Spleen (tissue), 7 donors: ENCODE results near the gene TRMO.
A peak's percentile ranks its signal among the peaks of the same experiment; 100 is the strongest.

Source experiments
- CTCF ChIP-seq, 11 experiments: fragments of 200-600 bp in 7 of 11; fragments of 450-650 bp in 4 of 11; sonication (generic) in 4 of 11; IDR thresholded peaks in 8 of 11; conservative IDR thresholded peaks in 3 of 11; 1 replicate in 7 of 11; 2 replicates in 4 of 11; pipeline versions ENCODE4 v1.4.0 to v1.8.0; 2016 to 2021; ENCODE audit warnings: antibody characterized with exemption in 11 of 11, inconsistent platforms in 4 of 11, mild to moderate bottlenecking in 1 of 11
- POLR2A ChIP-seq, 3 donors: fragments of 450-650 bp; IDR thresholded peaks; one replicate each; pipeline ENCODE4 v1.5.1; 2017; ENCODE audit warnings: antibody characterized with exemption in 3 of 3, mild to moderate bottlenecking in 1 of 3
- POLR2AphosphoS5 ChIP-seq, 3 donors: sonication (generic); formaldehyde crosslinking; IDR thresholded peaks; one replicate each; pipeline ENCODE4 v1.5.1; 2017; ENCODE audit warnings: antibody characterized with exemption in 3 of 3
- donor health status: DM: no; HTN: no; CAD: no; lungs with moderate emphysema.
- donor health status: DM: no; HTN: no; CAD: no.
- donor health status: DM: no; HTN: no; CAD: no.

- TF ChIP-seq CTCF (IDR thresholded peaks at IDR 0.05 in 8 of 11, conservative IDR thresholded peaks at IDR 0.05 in 3 of 11) (peak; percentile 18 to 81 (median 70)), POLR2AphosphoS5 (IDR thresholded peaks at IDR 0.05) (no peak), POLR2A (IDR thresholded peaks at IDR 0.05) (no peak)
Observed at GRCh38 chr9:97900738-97901565, 21.3 kb downstream of the TRMO start.
